WI38 (cell line): ENCODE results near the gene CDK11B.
"Not testable (repeated sequence)": the region's sequence is repeated elsewhere in the genome, so short reads cannot be mapped to it uniquely, and the experiment has no call there.

Experiments
- H3K4me3 ChIP-seq: 2 replicates; pipeline ENCODE4 v1.5.1; 2011; ENCODE audit warnings: low read depth, mild to moderate bottlenecking, control low read depth, low read length
- TF ChIP-seq, protein P1 (sequence below): IDR thresholded peaks from 2 replicates; pipeline ENCODE4 v1.5.1; 2012; ENCODE audit warnings: low read depth, mild to moderate bottlenecking, control low read depth, low read length

CDK11B gene

GRCh38 chr1:1666526-1666925 lies 7.7 kb upstream of the CDK11B start:
- TF ChIP-seq, protein P1, sequence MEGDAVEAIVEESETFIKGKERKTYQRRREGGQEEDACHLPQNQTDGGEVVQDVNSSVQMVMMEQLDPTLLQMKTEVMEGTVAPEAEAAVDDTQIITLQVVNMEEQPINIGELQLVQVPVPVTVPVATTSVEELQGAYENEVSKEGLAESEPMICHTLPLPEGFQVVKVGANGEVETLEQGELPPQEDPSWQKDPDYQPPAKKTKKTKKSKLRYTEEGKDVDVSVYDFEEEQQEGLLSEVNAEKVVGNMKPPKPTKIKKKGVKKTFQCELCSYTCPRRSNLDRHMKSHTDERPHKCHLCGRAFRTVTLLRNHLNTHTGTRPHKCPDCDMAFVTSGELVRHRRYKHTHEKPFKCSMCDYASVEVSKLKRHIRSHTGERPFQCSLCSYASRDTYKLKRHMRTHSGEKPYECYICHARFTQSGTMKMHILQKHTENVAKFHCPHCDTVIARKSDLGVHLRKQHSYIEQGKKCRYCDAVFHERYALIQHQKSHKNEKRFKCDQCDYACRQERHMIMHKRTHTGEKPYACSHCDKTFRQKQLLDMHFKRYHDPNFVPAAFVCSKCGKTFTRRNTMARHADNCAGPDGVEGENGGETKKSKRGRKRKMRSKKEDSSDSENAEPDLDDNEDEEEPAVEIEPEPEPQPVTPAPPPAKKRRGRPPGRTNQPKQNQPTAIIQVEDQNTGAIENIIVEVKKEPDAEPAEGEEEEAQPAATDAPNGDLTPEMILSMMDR: no peak
- no peak overlapping the region for H3K4me3 ChIP-seq

DNA sequence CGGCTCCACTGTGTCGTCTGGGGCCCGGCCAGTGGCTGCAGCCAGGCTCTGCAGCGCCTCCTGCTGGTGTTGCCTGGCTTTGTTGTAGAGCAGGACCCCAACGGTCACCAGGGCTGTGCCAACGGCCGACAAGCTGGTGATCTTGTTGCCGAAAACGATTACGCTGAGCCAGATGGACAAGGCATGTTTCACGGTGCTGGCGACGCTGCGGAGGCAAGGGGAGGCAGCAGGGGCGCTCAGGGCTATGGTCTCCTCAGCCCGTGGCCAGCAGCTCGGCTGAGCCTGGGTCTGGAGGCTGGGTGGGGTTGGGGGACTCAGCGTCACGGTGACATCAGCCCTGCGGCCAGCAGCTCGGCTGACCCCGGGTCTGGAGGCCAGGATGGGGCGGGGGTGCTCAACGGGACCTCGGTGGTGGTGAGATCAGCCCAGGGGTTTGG lies 7.0 kb upstream of the CDK11B start:
- no peak overlapping the region for H3K4me3 ChIP-seq
- TF ChIP-seq, protein P1: peak; percentile 51; the same call in 1 of the 2 replicates

DNA sequence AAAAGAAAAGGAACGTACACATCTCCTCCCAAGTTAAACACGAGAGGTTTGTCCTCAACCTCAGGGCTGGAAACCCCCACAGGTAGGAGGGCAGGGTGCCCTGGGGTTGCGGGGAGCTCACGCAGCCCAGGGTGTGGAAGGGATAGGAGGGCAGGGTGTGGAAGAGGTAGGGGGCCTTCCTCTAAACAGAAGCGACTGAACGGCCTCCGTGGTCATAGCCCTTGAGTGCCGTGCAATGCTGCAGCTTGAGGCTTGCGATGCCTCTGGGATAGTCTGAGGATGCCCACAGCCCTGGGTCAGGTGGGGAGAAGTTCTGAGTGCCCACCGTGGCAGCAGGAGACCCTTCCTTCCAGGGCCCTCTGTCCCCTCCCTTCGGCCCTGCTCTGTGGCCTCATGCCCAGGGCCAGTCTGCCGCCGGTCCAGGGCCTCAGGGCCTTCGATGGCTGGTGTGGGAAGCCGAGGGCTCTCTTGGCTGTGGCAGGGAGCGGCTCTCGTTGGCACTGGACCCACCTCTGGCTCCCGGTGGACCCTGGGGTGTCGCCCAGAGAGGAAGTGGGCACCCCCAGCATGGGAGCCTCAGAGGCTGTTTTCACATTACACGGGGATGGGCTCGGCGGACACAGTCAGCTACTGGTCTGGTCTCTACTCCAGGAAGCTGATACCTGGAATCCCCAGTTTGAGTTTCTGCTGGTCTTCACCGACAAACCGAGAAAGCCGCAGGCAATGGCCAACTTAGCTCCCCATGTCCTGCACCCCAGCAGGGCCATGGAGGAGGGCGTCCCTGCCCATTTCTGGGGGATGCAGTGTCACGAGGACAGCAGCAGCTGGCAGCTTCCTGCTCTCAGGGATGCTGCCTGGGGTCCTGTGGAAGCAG lies 6.4 kb upstream of the CDK11B start:
- TF ChIP-seq, protein P1: no peak
- H3K4me3 ChIP-seq: no peak overlapping the region

DNA sequence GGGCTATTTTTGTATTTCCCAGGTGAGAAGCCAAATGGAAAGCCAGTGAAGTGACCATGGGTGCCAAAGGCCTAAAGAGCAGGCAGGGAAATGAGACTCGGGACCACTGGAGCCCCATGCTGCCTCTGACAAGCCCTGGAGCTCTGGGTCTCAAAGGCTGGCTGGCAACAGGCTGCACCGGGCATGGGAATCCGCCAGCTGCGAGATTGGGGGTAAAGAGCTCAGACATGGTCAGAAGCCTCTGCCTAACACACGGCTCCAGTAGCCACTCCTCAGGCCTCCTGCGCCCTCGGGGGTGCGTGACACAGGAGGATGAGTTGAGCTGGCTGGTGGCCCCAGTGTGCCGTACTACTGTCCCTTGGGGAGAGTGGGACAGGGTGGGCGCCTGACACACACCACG lies 5.5 kb upstream of the CDK11B start:
- H3K4me3 ChIP-seq: not testable (repeated sequence)

GRCh38 chr1:1662830-1663560 lies 4.2 kb upstream of the CDK11B start:
- not testable (repeated sequence) for H3K4me3 ChIP-seq

- not testable (repeated sequence) for H3K4me3 ChIP-seq
These were observed 3.6 kb upstream of the CDK11B start for GRCh38 chr1:1662392-1662791.

GRCh38 chr1:1648265-1648664 lies 10.5 kb downstream of the CDK11B start:
- H3K4me3 ChIP-seq: not testable (repeated sequence)

- H3K4me3 ChIP-seq: not testable (repeated sequence)
These were observed 11.1 kb downstream of the CDK11B start for GRCh38 chr1:1647567-1648241.

- not testable (repeated sequence) for H3K4me3 ChIP-seq
These were observed 12.5 kb downstream of the CDK11B start for GRCh38 chr1:1646326-1646725.

- not testable (repeated sequence) for H3K4me3 ChIP-seq
These were observed 17.9 kb downstream of the CDK11B start for GRCh38 chr1:1640711-1641461.

DNA sequence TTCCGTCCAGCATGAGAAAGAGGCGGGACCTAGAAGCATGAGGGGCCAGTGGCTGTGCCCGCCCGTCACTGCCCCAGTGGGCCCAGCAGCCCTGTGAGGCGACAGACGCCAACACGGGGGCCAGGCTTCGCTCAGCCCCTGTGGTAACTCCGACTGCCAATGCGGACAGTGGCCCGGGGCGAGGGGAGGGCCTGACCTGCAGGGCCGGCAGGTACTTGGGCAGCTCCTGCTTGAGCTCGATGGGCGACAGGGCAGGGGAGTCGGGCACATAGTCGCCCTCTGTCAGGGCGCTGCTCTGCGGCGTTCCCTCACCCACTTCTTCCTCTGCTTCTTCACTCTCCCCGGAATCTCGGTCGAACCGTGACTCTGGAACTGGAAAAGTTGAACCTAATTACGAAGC lies 18.7 kb downstream of the CDK11B start:
- not testable (repeated sequence) for H3K4me3 ChIP-seq

DNA sequence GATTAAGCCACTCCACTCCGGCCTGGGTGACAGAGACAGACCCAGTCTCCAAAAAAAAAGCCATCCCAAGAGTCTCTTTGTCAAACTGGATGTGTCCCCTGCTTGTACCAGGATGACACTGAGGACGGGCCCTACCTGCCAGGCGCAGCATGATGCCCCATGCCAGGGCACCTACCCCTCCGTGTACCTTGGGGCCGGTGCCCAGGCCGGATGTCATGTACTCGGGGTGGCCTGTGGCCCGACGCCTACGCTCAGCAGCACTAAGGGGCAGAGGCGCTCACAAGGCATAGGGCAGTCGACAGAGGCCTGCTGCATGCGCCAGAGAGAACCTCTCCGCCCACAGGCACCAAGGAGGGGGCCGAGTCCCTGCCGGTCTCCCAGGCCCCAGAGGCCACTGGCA lies 19.4 kb downstream of the CDK11B start:
- H3K4me3 ChIP-seq: not testable (repeated sequence)

GRCh38 chr1:1638528-1638927 lies 20.3 kb downstream of the CDK11B start:
- H3K4me3 ChIP-seq: not testable (repeated sequence)

- H3K4me3 ChIP-seq: not testable (repeated sequence)
These were observed 21.3 kb downstream of the CDK11B start for GRCh38 chr1:1637479-1637875.

GRCh38 chr1:1636621-1637478 lies 22.0 kb downstream of the CDK11B start:
- H3K4me3 ChIP-seq: not testable (repeated sequence)
